ENCODE data around the gene ANKRD27. TPM values are rescaled to one million over a fixed set of nuclear protein-coding genes. Genes with fewer than 3 reads are reported as not detected.

The ANKRD27 gene
- total and polyA plus RNA-seq, 2 donors (not counting 1 experiment from before 2014, with no cell fraction given) = 12.9 to 43.8 TPM

- POLR2A ChIA-PET = no interaction called here
- no peak for ATAC-seq (ENCODE audit: low read depth)
- H3K79me2 ChIP-seq (ENCODE audit: control insufficient read depth, insufficient read depth, low read length) = no peaks in the 10 kb centered on the region
- intact Hi-C loops (cut with micrococcal nuclease) = no loop called here
- WGBS (ENCODE audit: insufficient coverage) = 97% methylated on average over 11 of the region's 15 CpGs
- H3K9me3 Mint-ChIP-seq (ENCODE audit: insufficient read depth) = no peaks in the 10 kb centered on the region
- H3K27me3 Mint-ChIP-seq = no peaks in the 10 kb centered on the region
- no peaks in the 10 kb centered on the region for H3K27me3 ChIP-seq (replicated peaks in 1 of 4; ENCODE audit: control extremely low read depth in 1 of 4, control insufficient read depth in 3 of 4, insufficient read depth in 4 of 4, low read length in 3 of 4)
- H3K9me3 ChIP-seq (ENCODE audit: control extremely low read depth in 1 of 3, control insufficient read depth in 2 of 3, insufficient read depth in 1 of 3, low read length in 2 of 3) = no peaks in the 10 kb centered on the region
- H3K4me3 Mint-ChIP-seq = no peak overlapping the region
- CTCF ChIA-PET = no interaction called here
- no peak overlapping the region for H3K4me2 ChIP-seq (replicated peaks; ENCODE audit: low read depth, low read length, poor library complexity, severe bottlenecking)
- no peaks in the 10 kb centered on the region for H3K4me1 ChIP-seq (ENCODE audit: control insufficient read depth in 2 of 2, insufficient read depth in 2 of 2, low read length in 2 of 2)
- no peak overlapping the region for H3K27ac Mint-ChIP-seq
- H3K4me3 ChIP-seq (ENCODE audit: control extremely low read depth in 1 of 5, extremely low read depth in 1 of 5, insufficient read depth in 1 of 5, low read depth in 2 of 5, low read length in 4 of 5) = no peak overlapping the region
- H2AFZ ChIP-seq (ENCODE audit: insufficient read depth, low read depth, low read length, poor library complexity, severe bottlenecking) = no peak overlapping the region
- no peak overlapping the region for H3K27ac ChIP-seq (ENCODE audit: low read length in 2 of 2)
- DNase-seq = no peak
- H3K36me3 ChIP-seq (replicated peaks in 1 of 2; ENCODE audit: control extremely low read depth in 1 of 2, control insufficient read depth in 1 of 2, extremely low read depth in 1 of 2, insufficient read depth in 2 of 2, low read length in 1 of 2) = peaks cover 6 to 50% of the 10 kb centered on the region in 2 experiments
- no peaks in the 10 kb centered on the region for H3K4me1 Mint-ChIP-seq
- H4K20me1 ChIP-seq (ENCODE audit: control insufficient read depth, insufficient read depth, low read length, poor library complexity, severe bottlenecking) = no peaks in the 10 kb centered on the region
- no peak overlapping the region for H3K9ac ChIP-seq (ENCODE audit: low read length)
- TF ChIP-seq CTCF (IDR thresholded peaks at IDR 0.05) = no peak
- TF ChIP-seq EZH2 (IDR thresholded peaks at IDR 0.05; ENCODE audit: borderline replicate concordance, insufficient read depth, low read depth, low read length, poor library complexity, severe bottlenecking) = no peak
Measured at GRCh38 chr19:32606289-32606688, 68.7 kb downstream of the ANKRD27 start.

GRCh38 chr19:32605544-32605943, 69.4 kb downstream of the ANKRD27 start:
- H3K36me3 ChIP-seq (replicated peaks in 1 of 2; ENCODE audit: control extremely low read depth in 1 of 2, control insufficient read depth in 1 of 2, extremely low read depth in 1 of 2, insufficient read depth in 2 of 2, low read length in 1 of 2) = peaks cover 5 to 55% of the 10 kb centered on the region in 2 experiments
- 99% methylated on average over 18 of the region's 21 CpGs for WGBS (ENCODE audit: insufficient coverage)
- H3K4me1 Mint-ChIP-seq = no peaks in the 10 kb centered on the region
- H4K20me1 ChIP-seq (ENCODE audit: control insufficient read depth, insufficient read depth, low read length, poor library complexity, severe bottlenecking) = no peaks in the 10 kb centered on the region
- TF ChIP-seq CTCF (IDR thresholded peaks at IDR 0.05) (no peak), EZH2 (IDR thresholded peaks at IDR 0.05; ENCODE audit: borderline replicate concordance, insufficient read depth, low read depth, low read length, poor library complexity, severe bottlenecking) (no peak)
- no peak overlapping the region for H3K4me2 ChIP-seq (replicated peaks; ENCODE audit: low read depth, low read length, poor library complexity, severe bottlenecking)
- H3K27me3 Mint-ChIP-seq = no peaks in the 10 kb centered on the region
- H3K4me1 ChIP-seq (ENCODE audit: control insufficient read depth in 2 of 2, insufficient read depth in 2 of 2, low read length in 2 of 2) = no peaks in the 10 kb centered on the region
- no peak overlapping the region for H3K9ac ChIP-seq (ENCODE audit: low read length)
- no peak overlapping the region for H2AFZ ChIP-seq (ENCODE audit: insufficient read depth, low read depth, low read length, poor library complexity, severe bottlenecking)
- intact Hi-C loops (cut with micrococcal nuclease) = no loop called here
- ChIA-PET POLR2A (no interaction called here), CTCF (no interaction called here)
- no peaks in the 10 kb centered on the region for H3K27me3 ChIP-seq (replicated peaks in 1 of 4; ENCODE audit: control extremely low read depth in 1 of 4, control insufficient read depth in 3 of 4, insufficient read depth in 4 of 4, low read length in 3 of 4)
- no peak overlapping the region for H3K27ac Mint-ChIP-seq
- DNase-seq = no peak
- H3K79me2 ChIP-seq (ENCODE audit: control insufficient read depth, insufficient read depth, low read length) = no peaks in the 10 kb centered on the region
- H3K4me3 ChIP-seq (ENCODE audit: control extremely low read depth in 1 of 5, extremely low read depth in 1 of 5, insufficient read depth in 1 of 5, low read depth in 2 of 5, low read length in 4 of 5) = no peak overlapping the region
- no peak overlapping the region for H3K27ac ChIP-seq (ENCODE audit: low read length in 2 of 2)
- no peak for ATAC-seq (ENCODE audit: low read depth)
- H3K9me3 ChIP-seq (ENCODE audit: control extremely low read depth in 1 of 3, control insufficient read depth in 2 of 3, insufficient read depth in 1 of 3, low read length in 2 of 3) = no peaks in the 10 kb centered on the region
- no peak overlapping the region for H3K4me3 Mint-ChIP-seq
- no peaks in the 10 kb centered on the region for H3K9me3 Mint-ChIP-seq (ENCODE audit: insufficient read depth)
